HG03457 (cell line): ENCODE data around the gene YDJC.
"Not testable (repeated sequence)": the region's sequence is repeated elsewhere in the genome, so short reads cannot be mapped to it uniquely, and the experiment has no call there.

Experiments used
- ATAC-seq: cut with Tn5 transposase; IDR thresholded peaks from one replicate; pipeline ENCODE4 v1.9.1; 2021; ENCODE audit warnings: moderate number of reproducible peaks; ENCODE audit not compliant: unreplicated experiment

Gene YDJC

GRCh38 chr22:21581009-21581713, 48.7 kb downstream of the YDJC start:
- not testable (repeated sequence) for ATAC-seq

GRCh38 chr22:21580623-21581007, 49.2 kb downstream of the YDJC start:
- not testable (repeated sequence) for ATAC-seq

- ATAC-seq, result no peak
Measured at GRCh38 chr22:21579474-21579851, 50.4 kb downstream of the YDJC start.
